ENCODE results near the gene NEK7.

The NEK7 gene

DNA sequence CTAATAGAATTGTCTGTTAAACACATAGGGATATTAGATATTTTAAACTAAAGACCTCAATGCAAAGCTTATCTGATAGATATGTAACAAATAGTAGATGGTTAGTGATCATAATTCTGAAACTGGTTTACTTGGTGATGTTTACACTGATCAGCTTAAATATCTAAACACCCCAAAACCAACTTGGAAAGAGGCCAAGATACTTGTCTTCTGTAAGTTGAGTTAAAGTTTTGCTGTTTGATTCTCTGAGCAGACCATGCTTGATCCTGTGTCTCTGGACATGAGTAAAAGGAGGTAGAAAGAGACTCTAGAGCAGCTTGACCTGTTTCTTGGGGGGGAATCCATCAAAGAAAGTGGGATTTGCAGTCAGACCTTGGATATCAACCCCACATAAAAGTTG, 107.5 kb downstream of the NEK7 start:
- no peaks in the 10 kb centered on the region for H3K36me3 ChIP-seq
- no peaks in the 10 kb centered on the region for H3K9me3 ChIP-seq
- H3K27me3 ChIP-seq: no peaks in the 10 kb centered on the region
- TF ChIP-seq, protein P1, sequence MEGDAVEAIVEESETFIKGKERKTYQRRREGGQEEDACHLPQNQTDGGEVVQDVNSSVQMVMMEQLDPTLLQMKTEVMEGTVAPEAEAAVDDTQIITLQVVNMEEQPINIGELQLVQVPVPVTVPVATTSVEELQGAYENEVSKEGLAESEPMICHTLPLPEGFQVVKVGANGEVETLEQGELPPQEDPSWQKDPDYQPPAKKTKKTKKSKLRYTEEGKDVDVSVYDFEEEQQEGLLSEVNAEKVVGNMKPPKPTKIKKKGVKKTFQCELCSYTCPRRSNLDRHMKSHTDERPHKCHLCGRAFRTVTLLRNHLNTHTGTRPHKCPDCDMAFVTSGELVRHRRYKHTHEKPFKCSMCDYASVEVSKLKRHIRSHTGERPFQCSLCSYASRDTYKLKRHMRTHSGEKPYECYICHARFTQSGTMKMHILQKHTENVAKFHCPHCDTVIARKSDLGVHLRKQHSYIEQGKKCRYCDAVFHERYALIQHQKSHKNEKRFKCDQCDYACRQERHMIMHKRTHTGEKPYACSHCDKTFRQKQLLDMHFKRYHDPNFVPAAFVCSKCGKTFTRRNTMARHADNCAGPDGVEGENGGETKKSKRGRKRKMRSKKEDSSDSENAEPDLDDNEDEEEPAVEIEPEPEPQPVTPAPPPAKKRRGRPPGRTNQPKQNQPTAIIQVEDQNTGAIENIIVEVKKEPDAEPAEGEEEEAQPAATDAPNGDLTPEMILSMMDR (IDR thresholded peaks at IDR 0.05; ENCODE audit: low read depth, low read length): no peak
- DNase-seq: no peak
- no peak overlapping the region for H3K4me3 ChIP-seq (ENCODE audit: low read depth, low read length)
- H3K4me1 ChIP-seq: peaks cover 5% of the 10 kb centered on the region

DNA sequence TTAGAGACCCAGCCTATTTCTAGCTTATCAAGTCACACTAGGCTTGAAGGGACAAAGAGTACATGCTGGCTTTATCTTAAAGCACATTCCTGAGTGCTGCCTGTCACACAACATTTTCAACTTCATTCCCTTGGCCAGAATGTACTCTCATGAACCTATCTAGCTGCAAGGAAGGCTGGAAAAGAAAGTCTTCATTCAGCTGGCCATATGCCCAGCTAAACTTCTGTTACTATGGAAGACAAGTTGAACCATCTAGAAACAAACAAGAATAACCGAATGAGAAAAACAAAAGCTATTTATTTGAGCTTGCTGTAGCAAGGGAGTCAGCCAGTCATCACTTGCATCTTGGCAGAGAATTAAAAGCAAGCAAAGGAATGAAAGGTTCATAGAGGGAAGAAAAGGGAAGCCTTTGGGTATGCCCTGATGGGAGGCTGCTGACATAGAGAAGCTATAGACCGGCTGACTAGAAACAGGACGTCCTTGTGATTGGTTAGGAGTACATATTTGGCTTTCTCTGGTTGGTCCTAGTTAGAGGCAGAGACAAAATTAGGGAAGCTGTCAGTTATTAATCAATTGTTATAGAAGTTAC, 108.4 kb downstream of the NEK7 start:
- no peaks in the 10 kb centered on the region; the same call in 1 of the 2 replicates for H3K4me1 ChIP-seq
- TF ChIP-seq, protein P1 (IDR thresholded peaks at IDR 0.05; ENCODE audit: low read depth, low read length): no peak
- no peaks in the 10 kb centered on the region for H3K27me3 ChIP-seq
- no peaks in the 10 kb centered on the region for H3K9me3 ChIP-seq
- H3K36me3 ChIP-seq: no peaks in the 10 kb centered on the region
- DNase-seq: no peak
- H3K4me3 ChIP-seq (ENCODE audit: low read depth, low read length): no peak overlapping the region

DNA sequence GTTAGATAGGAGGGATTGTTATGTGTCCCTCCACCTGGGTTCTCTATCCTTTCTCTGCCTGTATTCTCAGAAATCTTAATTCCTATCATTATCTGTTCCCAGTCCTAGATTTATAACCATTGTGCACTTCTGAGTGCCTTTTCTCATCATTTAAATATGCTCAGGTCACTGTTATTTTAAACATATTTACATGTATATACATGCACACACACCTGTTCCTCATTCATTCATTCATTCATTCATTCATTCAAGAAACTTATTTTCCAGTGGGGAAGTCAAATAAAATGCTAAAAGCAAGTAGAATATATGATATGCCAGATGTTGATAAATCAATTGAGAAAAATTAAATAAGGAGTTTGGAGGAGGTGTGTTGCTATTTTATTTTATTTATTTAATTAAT, 110.3 kb downstream of the NEK7 start:
- TF ChIP-seq, protein P1 (IDR thresholded peaks at IDR 0.05; ENCODE audit: low read depth, low read length): no peak
- no peaks in the 10 kb centered on the region for H3K27me3 ChIP-seq
- H3K9me3 ChIP-seq: no peaks in the 10 kb centered on the region
- no peak overlapping the region for H3K4me3 ChIP-seq (ENCODE audit: low read depth, low read length)
- no peak for DNase-seq
- no peaks in the 10 kb centered on the region; the same call in 1 of the 2 replicates for H3K4me1 ChIP-seq
- no peaks in the 10 kb centered on the region for H3K36me3 ChIP-seq

DNA sequence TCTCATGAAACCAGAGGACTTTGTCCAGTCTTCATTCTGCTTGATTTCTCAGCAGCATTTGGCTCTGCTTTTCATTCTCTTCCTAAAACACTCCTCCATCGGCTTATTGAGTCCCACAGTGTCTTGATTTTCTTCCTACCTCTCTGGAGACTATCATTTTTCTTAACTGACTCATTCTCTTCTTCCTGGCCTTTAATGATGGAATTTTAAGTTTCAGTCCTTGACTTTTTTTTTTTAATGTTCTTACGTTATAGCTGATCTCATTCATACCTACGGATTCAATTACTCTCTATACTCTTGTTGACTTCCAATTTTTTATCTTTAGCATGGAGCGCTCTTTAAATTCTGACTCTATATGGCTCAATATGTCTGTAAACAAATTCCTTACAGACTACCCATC, 111.1 kb downstream of the NEK7 start:
- H3K36me3 ChIP-seq: no peaks in the 10 kb centered on the region
- H3K27me3 ChIP-seq: no peaks in the 10 kb centered on the region
- TF ChIP-seq, protein P1 (IDR thresholded peaks at IDR 0.05; ENCODE audit: low read depth, low read length): no peak
- H3K4me1 ChIP-seq: peaks cover under 1% of the 10 kb centered on the region; the same call in 1 of the 2 replicates
- no peak for DNase-seq
- H3K9me3 ChIP-seq: no peaks in the 10 kb centered on the region
- no peak overlapping the region for H3K4me3 ChIP-seq (ENCODE audit: low read depth, low read length)

DNA sequence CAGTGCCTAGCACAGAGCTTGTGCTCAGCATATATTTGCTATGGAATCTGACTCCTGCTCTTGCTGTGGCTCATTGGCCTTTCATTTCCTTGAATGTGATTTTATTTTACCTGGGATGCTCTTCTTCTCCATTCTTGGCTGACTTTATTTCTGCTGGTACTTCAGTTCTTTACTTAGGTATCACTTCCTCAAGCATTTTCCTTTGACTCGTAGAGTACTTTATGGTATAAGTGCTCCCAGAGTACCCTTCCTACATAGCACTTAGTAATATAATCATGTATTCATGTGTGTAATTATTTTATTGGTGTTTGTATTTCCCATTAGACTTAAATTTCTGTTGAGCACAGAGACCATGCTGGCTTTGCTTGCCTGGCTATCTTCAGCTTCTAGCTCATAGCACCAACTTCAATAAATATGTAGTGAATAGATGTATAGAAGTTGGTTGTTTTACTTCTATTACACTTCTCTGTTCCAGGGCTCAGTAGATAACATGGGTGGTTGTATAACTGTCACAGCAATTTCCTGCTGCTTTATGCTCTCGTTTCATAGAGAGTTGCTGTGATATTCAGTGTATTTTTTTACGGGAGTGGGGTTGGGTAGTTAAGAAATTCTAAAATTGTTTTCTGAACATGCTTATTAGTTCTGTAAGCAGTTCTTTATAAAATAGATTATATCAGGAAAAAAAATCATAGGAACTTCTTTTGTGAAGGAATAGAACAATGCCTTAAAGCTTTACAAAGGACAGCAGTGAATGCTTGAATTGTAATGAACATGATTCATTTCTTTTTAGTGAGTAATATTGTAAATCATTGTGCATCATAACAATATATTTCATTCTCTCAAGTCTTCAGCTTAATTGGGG, 112.2 kb downstream of the NEK7 start:
- Histone ChIP-seq H3K27me3 (no peaks in the 10 kb centered on the region), H3K9me3 (no peaks in the 10 kb centered on the region), H3K4me3 (ENCODE audit: low read depth, low read length) (no peak overlapping the region), H3K36me3 (no peaks in the 10 kb centered on the region), H3K4me1 (peaks cover 11% of the 10 kb centered on the region)
- DNase-seq: no peak
- TF ChIP-seq, protein P1 (IDR thresholded peaks at IDR 0.05; ENCODE audit: low read depth, low read length): no peak

DNA sequence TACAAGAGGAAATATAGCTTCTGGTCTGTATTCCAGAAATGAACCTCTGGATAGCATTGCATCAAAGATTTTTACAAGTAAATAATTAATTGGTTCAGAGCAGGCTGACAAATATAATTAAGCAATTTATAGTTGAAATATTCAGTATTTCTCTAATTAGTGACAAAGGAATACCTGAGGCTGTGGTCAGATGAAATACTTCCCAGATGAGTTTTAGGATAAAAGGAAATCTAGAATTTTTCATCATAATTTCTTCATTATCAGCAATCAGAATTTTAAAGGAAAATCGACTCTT, 112.8 kb downstream of the NEK7 start:
- TF ChIP-seq, protein P1 (IDR thresholded peaks at IDR 0.05; ENCODE audit: low read depth, low read length): no peak
- Histone ChIP-seq H3K4me1 (peaks cover 11% of the 10 kb centered on the region), H3K9me3 (no peaks in the 10 kb centered on the region), H3K4me3 (ENCODE audit: low read depth, low read length) (no peak overlapping the region), H3K27me3 (no peaks in the 10 kb centered on the region), H3K36me3 (no peaks in the 10 kb centered on the region)
- no peak for DNase-seq

Data from BE2C (cell line).